Uterus (tissue), 4 donors: ENCODE results near the gene CREB3L2. TPM values are rescaled to one million over a fixed set of nuclear protein-coding genes. Genes with fewer than 3 reads are reported as not detected.
"Not testable (repeated sequence)": the region's sequence is repeated elsewhere in the genome, so short reads cannot be mapped to it uniquely, and the experiment has no call there.

ENCODE experiments used
- DNase-seq, 2 donors: peaks; one replicate each; pipeline ENCODE4 v3.0.0-alpha.2; 2019 to 2020
- H3K27ac ChIP-seq, 2 donors: fragments of 200-600 bp; sonication (generic); 1 replicate in 1 of 2; 2 replicates in 1 of 2; pipeline ENCODE4 v1.5.1; 2016 to 2018
- H3K27me3 ChIP-seq, 2 donors: fragments of 200-600 bp; sonication (generic); one replicate each; pipeline ENCODE4 v1.5.1; 2018 to 2019; ENCODE audit warnings: control low read depth in 1 of 2
- H3K36me3 ChIP-seq, 2 donors: fragments of 200-600 bp; sonication (generic); one replicate each; pipeline ENCODE4 v1.5.1; 2019; ENCODE audit warnings: control low read depth in 1 of 2
- H3K4me1 ChIP-seq, 2 donors: fragments of 200-600 bp; sonication (generic); one replicate each; pipeline ENCODE4 v1.5.1; 2018 to 2019; ENCODE audit warnings: control low read depth in 1 of 2
- H3K4me3 ChIP-seq, 2 donors: fragments of 200-600 bp; sonication (generic); 1 replicate in 1 of 2; 2 replicates in 1 of 2; pipeline ENCODE4 v1.5.1; 2018 to 2019; ENCODE audit warnings: mild to moderate bottlenecking in 1 of 2
- H3K9me3 ChIP-seq, 2 donors: fragments of 200-600 bp; sonication (generic); one replicate each; pipeline ENCODE4 v1.5.1; 2019; ENCODE audit warnings: control low read depth in 1 of 2
- POLR2A ChIP-seq, 2 donors: fragments of 450-650 bp; IDR thresholded peaks; one replicate each; pipeline ENCODE4 v1.6.1; 2016; ENCODE audit warnings: antibody characterized with exemption in 2 of 2, mild to moderate bottlenecking in 1 of 2, moderate library complexity in 1 of 2
- intact Hi-C: fragments of 100-400 bp; cut with DNase I; formaldehyde crosslinking; loops from one replicate; pipeline ENCODE4 v1.15.1; 2023; ENCODE audit warnings: low total_unique reads
- total RNA-seq, 4 donors: library from RNA; depleted of rRNA in 3 of 4; stranded (reverse); fragments of >200 nt in 3 of 4; gene quantifications; one replicate each; pipeline versions ENCODE4 v1.1.0 to v1.2.4, GENCODE V29; 2014 to 2023
- TF ChIP-seq, protein P1 (sequence below), 4 experiments: fragments of 200-600 bp in 2 of 4; fragments of 450-650 bp in 2 of 4; sonication (generic) in 2 of 4; IDR thresholded peaks; one replicate each; pipeline ENCODE4 v1.5.1; 2016 to 2019; ENCODE audit warnings: antibody characterized with exemption in 4 of 4, mild to moderate bottlenecking in 2 of 4, moderate library complexity in 1 of 4
- donor health status: DM: yes; HTN: yes; CAD: no.

Gene CREB3L2
- total RNA-seq, 4 donors from 2014 or later, result 24.7 to 185 (median 41.1) TPM

DNA sequence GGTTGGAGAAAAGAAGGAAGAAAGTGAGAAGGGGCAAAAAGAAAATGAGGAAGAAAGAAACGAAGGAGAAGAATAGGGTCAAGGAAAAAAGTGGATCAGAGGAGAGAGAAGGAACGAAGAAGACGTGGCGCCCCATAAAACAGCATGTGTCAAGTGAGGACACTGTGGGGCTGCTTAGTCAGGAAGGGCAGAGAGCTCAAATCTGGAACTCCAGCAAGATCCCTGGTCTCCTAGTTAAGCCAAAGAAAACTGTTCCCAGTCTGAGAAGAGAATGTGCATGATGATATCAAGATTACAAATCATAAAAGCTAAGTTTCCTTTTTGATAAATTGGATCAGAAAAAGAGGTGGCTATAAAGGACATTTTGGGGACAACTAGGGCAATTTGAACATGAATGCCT lies 33.0 kb downstream of the CREB3L2 start:
- no peaks in the 10 kb centered on the region for H3K9me3 ChIP-seq
- peak overlapping the region in 1 of 2 donors; percentile 76 for H3K27ac ChIP-seq
- no peaks in the 10 kb centered on the region for H3K36me3 ChIP-seq
- intact Hi-C loops, result no loop called here
- TF ChIP-seq, protein P1, sequence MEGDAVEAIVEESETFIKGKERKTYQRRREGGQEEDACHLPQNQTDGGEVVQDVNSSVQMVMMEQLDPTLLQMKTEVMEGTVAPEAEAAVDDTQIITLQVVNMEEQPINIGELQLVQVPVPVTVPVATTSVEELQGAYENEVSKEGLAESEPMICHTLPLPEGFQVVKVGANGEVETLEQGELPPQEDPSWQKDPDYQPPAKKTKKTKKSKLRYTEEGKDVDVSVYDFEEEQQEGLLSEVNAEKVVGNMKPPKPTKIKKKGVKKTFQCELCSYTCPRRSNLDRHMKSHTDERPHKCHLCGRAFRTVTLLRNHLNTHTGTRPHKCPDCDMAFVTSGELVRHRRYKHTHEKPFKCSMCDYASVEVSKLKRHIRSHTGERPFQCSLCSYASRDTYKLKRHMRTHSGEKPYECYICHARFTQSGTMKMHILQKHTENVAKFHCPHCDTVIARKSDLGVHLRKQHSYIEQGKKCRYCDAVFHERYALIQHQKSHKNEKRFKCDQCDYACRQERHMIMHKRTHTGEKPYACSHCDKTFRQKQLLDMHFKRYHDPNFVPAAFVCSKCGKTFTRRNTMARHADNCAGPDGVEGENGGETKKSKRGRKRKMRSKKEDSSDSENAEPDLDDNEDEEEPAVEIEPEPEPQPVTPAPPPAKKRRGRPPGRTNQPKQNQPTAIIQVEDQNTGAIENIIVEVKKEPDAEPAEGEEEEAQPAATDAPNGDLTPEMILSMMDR (IDR thresholded peaks at IDR 0.05), result no peak
- TF ChIP-seq POLR2A (IDR thresholded peaks at IDR 0.05), result no peak
- no peaks in the 10 kb centered on the region for H3K27me3 ChIP-seq
- H3K4me3 ChIP-seq, result no peak overlapping the region
- no peak for DNase-seq
- H3K4me1 ChIP-seq, result peaks cover 12 to 13% of the 10 kb centered on the region in 2 donors

DNA sequence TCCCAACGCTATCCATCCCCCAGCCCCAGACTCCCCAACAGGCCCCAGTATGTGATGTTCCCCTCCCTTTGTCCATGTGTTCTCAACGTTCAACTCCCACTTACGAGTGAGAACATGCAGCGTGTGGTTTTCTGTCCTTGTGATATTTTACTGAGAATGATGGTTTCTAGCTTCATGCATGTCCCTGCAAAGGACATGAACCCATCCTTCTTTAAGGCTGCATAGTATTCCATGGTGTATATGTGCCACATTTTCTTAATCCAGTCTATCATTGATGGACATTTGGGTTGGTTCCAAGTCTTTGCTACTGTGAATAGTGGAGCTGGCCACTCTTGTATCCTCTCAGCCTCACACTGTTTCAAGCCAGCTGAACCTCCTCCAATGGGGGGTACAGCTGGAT lies 33.5 kb downstream of the CREB3L2 start:
- intact Hi-C loops, H3K4me3 ChIP-seq, H3K9me3 ChIP-seq, DNase-seq, H3K27me3 ChIP-seq, H3K36me3 ChIP-seq: not testable (repeated sequence)
- peak overlapping the region in 1 of 2 donors; percentile 76 for H3K27ac ChIP-seq
- H3K4me1 ChIP-seq, result peaks cover 10 to 12% of the 10 kb centered on the region in 2 donors

DNA sequence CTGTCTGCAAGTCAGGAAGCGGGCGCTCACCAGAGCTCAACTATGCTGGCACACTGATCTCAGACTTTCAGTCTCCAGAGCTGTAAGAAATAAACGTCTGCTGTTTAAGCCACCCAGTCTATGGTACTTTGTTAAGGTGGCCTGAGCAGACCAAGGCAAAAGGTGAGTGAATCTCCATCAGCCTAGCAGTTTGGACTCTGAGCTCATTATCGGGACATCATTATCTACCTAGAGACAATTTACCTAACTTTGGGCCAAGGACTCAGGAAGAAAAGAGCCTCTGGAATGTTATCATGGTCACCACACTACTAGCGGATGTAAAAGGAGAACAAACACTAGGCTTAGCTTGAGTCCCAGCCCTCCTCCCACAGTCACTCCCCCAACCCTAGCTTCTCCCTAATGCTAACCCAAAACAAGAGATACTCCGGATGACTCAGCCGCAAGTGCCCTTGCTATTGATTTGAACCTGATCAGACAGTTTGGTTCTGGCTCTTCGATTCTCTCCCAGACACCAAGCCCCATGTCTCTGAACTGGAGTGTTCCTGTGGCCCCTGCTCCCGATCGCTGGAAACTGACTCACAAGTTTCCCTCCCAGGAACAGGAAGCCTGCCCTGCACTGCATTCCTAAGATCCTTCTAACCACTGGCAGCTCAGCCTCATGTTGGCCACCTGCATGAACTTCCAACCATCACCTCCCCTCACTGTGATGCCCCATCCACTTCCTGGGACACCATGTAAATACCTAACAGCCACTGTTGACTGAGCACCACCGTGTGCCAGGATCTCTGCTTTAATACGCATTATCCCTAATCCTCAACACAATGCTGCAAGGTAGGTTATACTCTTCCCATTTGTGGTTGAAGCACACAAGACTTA lies 34.5 kb downstream of the CREB3L2 start:
- H3K4me3 ChIP-seq, result no peak overlapping the region
- DNase-seq, result no peak
- H3K36me3 ChIP-seq, result no peaks in the 10 kb centered on the region
- TF ChIP-seq, protein P1 (IDR thresholded peaks at IDR 0.05), result no peak
- no peak for TF ChIP-seq POLR2A (IDR thresholded peaks at IDR 0.05)
- no peaks in the 10 kb centered on the region for H3K9me3 ChIP-seq
- intact Hi-C loops, result no loop called here
- H3K4me1 ChIP-seq, result peaks cover 10 to 12% of the 10 kb centered on the region in 2 donors
- peak overlapping the region; percentile 33 to 65 for H3K27ac ChIP-seq
- no peaks in the 10 kb centered on the region for H3K27me3 ChIP-seq

DNA sequence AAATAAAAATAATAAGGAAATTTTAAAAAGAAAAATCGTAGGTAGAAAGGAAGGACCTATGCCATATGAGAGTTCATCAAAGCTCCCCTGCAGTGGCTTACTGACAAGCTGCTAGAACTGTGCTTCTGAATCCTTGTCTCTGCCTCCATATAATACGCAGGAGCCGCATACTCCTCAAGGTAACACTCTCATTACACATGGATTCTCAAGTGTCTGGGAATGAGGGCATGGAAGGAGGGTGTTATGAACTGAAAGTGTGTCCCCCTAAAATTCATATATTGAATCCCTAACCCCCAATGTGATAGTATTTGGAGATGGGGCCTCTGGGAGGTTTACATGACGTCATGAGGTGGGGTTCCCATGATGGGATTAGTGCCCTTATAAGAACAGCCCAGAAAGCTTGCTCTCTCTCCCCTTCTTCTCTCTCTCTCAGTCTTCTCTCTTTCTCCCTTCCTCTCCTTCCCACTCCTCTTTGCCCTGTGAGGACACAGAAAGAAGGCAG lies 35.2 kb downstream of the CREB3L2 start:
- no peaks in the 10 kb centered on the region for H3K36me3 ChIP-seq
- TF ChIP-seq, protein P1 (IDR thresholded peaks at IDR 0.05), result no peak
- no peak for TF ChIP-seq POLR2A (IDR thresholded peaks at IDR 0.05)
- no peak for DNase-seq
- no peak overlapping the region for H3K4me3 ChIP-seq
- no peaks in the 10 kb centered on the region for H3K27me3 ChIP-seq
- intact Hi-C loops, result no loop called here
- peaks cover 10 to 12% of the 10 kb centered on the region in 2 donors for H3K4me1 ChIP-seq
- peak overlapping the region; percentile 33 to 65 for H3K27ac ChIP-seq
- H3K9me3 ChIP-seq, result no peaks in the 10 kb centered on the region

DNA sequence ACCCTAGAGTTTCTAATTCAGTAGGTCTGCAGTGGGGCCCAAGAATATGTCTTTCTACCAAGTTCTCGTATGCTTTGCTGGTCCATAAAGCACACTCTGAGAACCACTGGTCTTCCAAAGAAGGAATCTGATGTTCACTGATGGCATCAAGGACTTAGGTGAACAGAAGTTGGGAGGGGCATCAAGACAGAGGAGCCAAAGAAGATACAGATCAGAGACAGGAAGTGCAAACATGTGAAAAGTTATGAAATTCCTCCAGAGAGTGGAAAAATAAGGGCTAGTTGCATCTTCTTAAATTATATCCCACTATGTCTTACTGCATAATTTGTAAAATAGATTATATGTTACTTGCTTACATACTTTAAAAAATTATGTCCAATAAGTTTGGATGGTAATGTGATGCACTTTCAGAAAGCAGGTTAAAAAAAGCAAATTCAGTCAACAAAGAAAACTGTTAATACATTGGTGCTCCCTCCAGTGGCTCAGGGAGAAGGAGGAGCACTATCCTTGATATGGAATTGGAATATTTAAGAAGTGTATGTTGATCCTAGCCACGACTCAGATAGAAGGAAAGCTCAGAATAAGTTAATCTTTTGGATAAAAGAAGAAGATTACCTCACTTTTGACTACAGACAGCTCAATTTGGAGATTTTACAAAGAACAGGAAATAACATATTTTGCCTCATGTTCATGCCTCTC lies 35.8 kb downstream of the CREB3L2 start:
- H3K27me3 ChIP-seq, result no peaks in the 10 kb centered on the region
- intact Hi-C loops, result no loop called here
- H3K36me3 ChIP-seq, result no peaks in the 10 kb centered on the region
- TF ChIP-seq, protein P1 (IDR thresholded peaks at IDR 0.05), result peak in 1 of 4 experiments; percentile 6
- no peak for TF ChIP-seq POLR2A (IDR thresholded peaks at IDR 0.05)
- peaks cover 10 to 12% of the 10 kb centered on the region in 2 donors for H3K4me1 ChIP-seq
- peak overlapping the region in 1 of 2 donors; percentile 29 for H3K27ac ChIP-seq
- H3K9me3 ChIP-seq, result no peaks in the 10 kb centered on the region
- no peak overlapping the region for H3K4me3 ChIP-seq
- no peak for DNase-seq
